ENCODE results near the gene WNK4.

WNK4 gene

GRCh38 chr17:42751628-42752027 lies 28.8 kb upstream of the WNK4 start:
- Histone ChIP-seq H3K9ac (no peak overlapping the region), H3K27ac (no peak overlapping the region)

GRCh38 chr17:42754782-42755181 lies 25.6 kb upstream of the WNK4 start:
- H3K27ac ChIP-seq, result no peak overlapping the region
- H3K36me3 ChIP-seq (ENCODE audit: control insufficient read depth, insufficient read depth, low read length), result no peaks in the 10 kb centered on the region
- no peak overlapping the region for H3K4me3 ChIP-seq (ENCODE audit: low read depth, low read length)

More at GRCh38 chr17:42751628-42752027, 28.8 kb upstream of the WNK4 start:
- no peak overlapping the region for H3K4me2 ChIP-seq (ENCODE audit: low read length)
- no peaks in the 10 kb centered on the region for H3K4me1 ChIP-seq
- TF ChIP-seq CTCF (IDR thresholded peaks at IDR 0.05), result no peak
- H2AFZ ChIP-seq, result no peak overlapping the region
- H3K36me3 ChIP-seq (ENCODE audit: control insufficient read depth, insufficient read depth, low read length), result no peaks in the 10 kb centered on the region
- H3K9me3 ChIP-seq (ENCODE audit: control insufficient read depth, low read length), result no peaks in the 10 kb centered on the region
- no peaks in the 10 kb centered on the region for H3K27me3 ChIP-seq (ENCODE audit: control insufficient read depth, insufficient read depth, low read length)
- no peaks in the 10 kb centered on the region for H3K79me2 ChIP-seq
- H3K4me3 ChIP-seq (ENCODE audit: low read depth, low read length), result no peak overlapping the region

GRCh38 chr17:42759982-42760651 lies 20.3 kb upstream of the WNK4 start:
- no peaks in the 10 kb centered on the region for H3K27me3 ChIP-seq (ENCODE audit: control insufficient read depth, insufficient read depth, low read length)
- H3K4me3 ChIP-seq (ENCODE audit: low read depth, low read length), result peak overlapping the region; percentile 30
- H3K27ac ChIP-seq, result no peak overlapping the region
- no peaks in the 10 kb centered on the region for H3K36me3 ChIP-seq (ENCODE audit: control insufficient read depth, insufficient read depth, low read length)
- H3K9me3 ChIP-seq (ENCODE audit: control insufficient read depth, low read length), result no peaks in the 10 kb centered on the region
- H3K4me2 ChIP-seq (ENCODE audit: low read length), result peak overlapping the region; percentile 76
- H3K79me2 ChIP-seq, result no peaks in the 10 kb centered on the region
- TF ChIP-seq CTCF (IDR thresholded peaks at IDR 0.05), result no peak
- no peaks in the 10 kb centered on the region for H3K4me1 ChIP-seq
- H3K9ac ChIP-seq, result no peak overlapping the region
- peak overlapping the region; percentile 97 for H2AFZ ChIP-seq

More at GRCh38 chr17:42754782-42755181, 25.6 kb upstream of the WNK4 start:
- H3K79me2 ChIP-seq, result no peaks in the 10 kb centered on the region
- H3K4me1 ChIP-seq, result no peaks in the 10 kb centered on the region
- no peak overlapping the region for H3K9ac ChIP-seq
- H3K4me2 ChIP-seq (ENCODE audit: low read length), result no peak overlapping the region
- no peaks in the 10 kb centered on the region for H3K27me3 ChIP-seq (ENCODE audit: control insufficient read depth, insufficient read depth, low read length)
- no peak overlapping the region for H2AFZ ChIP-seq
- no peak for TF ChIP-seq CTCF (IDR thresholded peaks at IDR 0.05)
- H3K9me3 ChIP-seq (ENCODE audit: control insufficient read depth, low read length), result no peaks in the 10 kb centered on the region

GRCh38 chr17:42760652-42761581 lies 19.5 kb upstream of the WNK4 start, which contains the start of gene RAMP2:
TSS of gene RAMP2 (plus strand) at chr17:42761227. CDS start at chr17:42761262, 35 bp downstream.
- no peaks in the 10 kb centered on the region for H3K4me1 ChIP-seq
- H3K4me3 ChIP-seq (ENCODE audit: low read depth, low read length), result peak within 1 kb of the TSS; percentile 30
- no peak within 1 kb of the TSS for H3K9ac ChIP-seq
- no peaks in the 10 kb centered on the region for H3K9me3 ChIP-seq (ENCODE audit: control insufficient read depth, low read length)
- H3K79me2 ChIP-seq, result no peaks in the 10 kb centered on the region
- peak within 1 kb of the TSS; percentile 97 for H2AFZ ChIP-seq
- H3K27ac ChIP-seq, result peak within 1 kb of the TSS; percentile 53
- peak; percentile 14 for TF ChIP-seq CTCF (IDR thresholded peaks at IDR 0.05)
- no peaks in the 10 kb centered on the region for H3K27me3 ChIP-seq (ENCODE audit: control insufficient read depth, insufficient read depth, low read length)
- peak within 1 kb of the TSS; percentile 76 for H3K4me2 ChIP-seq (ENCODE audit: low read length)
- H3K36me3 ChIP-seq (ENCODE audit: control insufficient read depth, insufficient read depth, low read length), result no peaks in the 10 kb centered on the region

Data from parathyroid adenoma (tissue), 2 donors.